ENCODE measurements around the gene TOP3B.
"Not testable (repeated sequence)": the region's sequence is repeated elsewhere in the genome, so short reads cannot be mapped to it uniquely, and the experiment has no call there.

GRCh38 chr22:21914033-21914642 lies 68.4 kb downstream of the TOP3B start:
- TF ChIP-seq CTCF (IDR thresholded peaks at IDR 0.05; ENCODE audit: low read depth, low read length, missing input control); GABPA (IDR thresholded peaks at IDR 0.05 in 1 of 2, conservative IDR thresholded peaks at IDR 0.05 in 1 of 2); YY1 (IDR thresholded peaks at IDR 0.05); TAF1 (conservative IDR thresholded peaks at IDR 0.05); ZBTB33 (IDR thresholded peaks at IDR 0.05); EGR1 (IDR thresholded peaks at IDR 0.05; ENCODE audit: low read depth in 2 of 2); JUND (IDR thresholded peaks at IDR 0.05); REST (IDR thresholded peaks at IDR 0.05); RXRA (IDR thresholded peaks at IDR 0.05); SP1 (IDR thresholded peaks at IDR 0.05); HNF4G (IDR thresholded peaks at IDR 0.05): not testable (repeated sequence)
- TF ChIP-seq, protein P1, sequence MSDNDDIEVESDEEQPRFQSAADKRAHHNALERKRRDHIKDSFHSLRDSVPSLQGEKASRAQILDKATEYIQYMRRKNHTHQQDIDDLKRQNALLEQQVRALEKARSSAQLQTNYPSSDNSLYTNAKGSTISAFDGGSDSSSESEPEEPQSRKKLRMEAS (IDR thresholded peaks at IDR 0.05) = not testable (repeated sequence)
- TF ChIP-seq, protein P2, sequence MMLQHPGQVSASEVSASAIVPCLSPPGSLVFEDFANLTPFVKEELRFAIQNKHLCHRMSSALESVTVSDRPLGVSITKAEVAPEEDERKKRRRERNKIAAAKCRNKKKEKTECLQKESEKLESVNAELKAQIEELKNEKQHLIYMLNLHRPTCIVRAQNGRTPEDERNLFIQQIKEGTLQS (IDR thresholded peaks at IDR 0.05) = not testable (repeated sequence)

Data from liver (tissue), 3 donors.